Spleen (tissue), 11 donors: ENCODE measurements around the gene PTRH1. TPM values are rescaled to one million over a fixed set of nuclear protein-coding genes. Genes with fewer than 3 reads are reported as not detected.

Source experiments
- DNase-seq: peaks from one replicate; pipeline ENCODE4 v3.0.0-alpha.2; 2020
- H3K27ac ChIP-seq, 8 donors: fragments of 200-600 bp; sonication (generic) in 7 of 8; 1 replicate in 4 of 8; 2 replicates in 4 of 8; pipeline versions ENCODE4 v1.5.0 to v1.8.0; 2016 to 2021; ENCODE audit warnings: inconsistent platforms in 4 of 8, mild to moderate bottlenecking in 4 of 8, moderate library complexity in 1 of 8
- H3K27me3 ChIP-seq, 7 donors: fragments of 200-600 bp; sonication (generic) in 6 of 7; replicated peaks in 1 of 7; 1 replicate in 4 of 7; 2 replicates in 3 of 7; pipeline versions ENCODE4 v1.5.0 to v1.8.0; 2016 to 2021; ENCODE audit warnings: inconsistent platforms in 3 of 7, mild to moderate bottlenecking in 1 of 7
- H3K36me3 ChIP-seq, 6 donors: fragments of 200-600 bp; sonication (generic) in 5 of 6; 1 replicate in 4 of 6; 2 replicates in 2 of 6; pipeline versions ENCODE4 v1.5.0 to v1.8.0; 2016 to 2021; ENCODE audit warnings: inconsistent platforms in 2 of 6
- H3K4me1 ChIP-seq, 6 donors: fragments of 200-600 bp; sonication (generic) in 5 of 6; 1 replicate in 3 of 6; 2 replicates in 3 of 6; pipeline versions ENCODE4 v1.5.0 to v1.8.0; 2016 to 2021; ENCODE audit warnings: inconsistent platforms in 3 of 6
- H3K4me3 ChIP-seq, 8 donors: fragments of 200-600 bp; sonication (generic) in 7 of 8; 1 replicate in 4 of 8; 2 replicates in 4 of 8; pipeline versions ENCODE4 v1.5.0 to v1.8.0; 2016 to 2021; ENCODE audit warnings: inconsistent platforms in 4 of 8, mild to moderate bottlenecking in 4 of 8, moderate library complexity in 2 of 8
- H3K9me3 ChIP-seq, 8 donors: fragments of 200-600 bp; sonication (generic) in 7 of 8; 1 replicate in 4 of 8; 2 replicates in 4 of 8; pipeline versions ENCODE4 v1.5.0 to v1.8.0; 2016 to 2021; ENCODE audit warnings: inconsistent platforms in 4 of 8
- CTCF ChIP-seq, 11 experiments: fragments of 200-600 bp in 7 of 11; fragments of 450-650 bp in 4 of 11; sonication (generic) in 4 of 11; IDR thresholded peaks in 8 of 11; conservative IDR thresholded peaks in 3 of 11; 1 replicate in 7 of 11; 2 replicates in 4 of 11; pipeline versions ENCODE4 v1.4.0 to v1.8.0; 2016 to 2021; ENCODE audit warnings: antibody characterized with exemption in 11 of 11, inconsistent platforms in 4 of 11, mild to moderate bottlenecking in 1 of 11
- POLR2A ChIP-seq, 3 donors: fragments of 450-650 bp; IDR thresholded peaks; one replicate each; pipeline ENCODE4 v1.5.1; 2017; ENCODE audit warnings: antibody characterized with exemption in 3 of 3, mild to moderate bottlenecking in 1 of 3
- POLR2AphosphoS5 ChIP-seq, 3 donors: sonication (generic); formaldehyde crosslinking; IDR thresholded peaks; one replicate each; pipeline ENCODE4 v1.5.1; 2017; ENCODE audit warnings: antibody characterized with exemption in 3 of 3
- WGBS, 5 donors: extraction: QIAGEN DNeasy Blood & Tissue Kit in 3 of 5; methylation state at CpG; one replicate each; pipeline versions ENCODE4 v1.1.5 to v1.1.7; 2013 to 2018; 5-methylcytosine and 5-hydroxymethylcytosine counted together
- intact Hi-C: fragments of 100-400 bp; cut with DNase I; formaldehyde crosslinking; loops from one replicate; pipeline ENCODE4 v1.15.0; 2023; ENCODE audit warnings: low total_unique reads
- polyA plus RNA-seq, 3 donors: library from polyadenylated mRNA; stranded (reverse); fragments of 200-250 nt; gene quantifications; one replicate each; pipeline ENCODE4 v1.2.1, GENCODE V29; 2013
- total RNA-seq, 7 donors: library from RNA; depleted of rRNA in 3 of 7; stranded (reverse); fragments of >200 nt in 3 of 7; fragmentation: NEBNext Ultra II Directional in 4 of 7; extraction: Animal tissue kit (Norgen Biotek cat#: 25700) in 4 of 7; gene quantifications; one replicate each; pipeline versions ENCODE4 v1.1.0 to v1.2.1, GENCODE V29; 2016 to 2021
- donor health status: healthy with polysubstance abuse.
- donor health status: DM: no; HTN: no; CAD: no; lungs with moderate emphysema.
- donor health status: DM: no; HTN: no; CAD: no.
- donor health status: Bipolar disorder and iron deficiency.
- donor health status: healthy.
- donor health status: DM: no; HTN: no; CAD: no.
- donor health status: DM: yes; HTN: yes; CAD: no.

PTRH1 gene
- total and polyA plus RNA-seq, 10 donors = 7.4 to 17.9 (median 11.5) TPM

DNA sequence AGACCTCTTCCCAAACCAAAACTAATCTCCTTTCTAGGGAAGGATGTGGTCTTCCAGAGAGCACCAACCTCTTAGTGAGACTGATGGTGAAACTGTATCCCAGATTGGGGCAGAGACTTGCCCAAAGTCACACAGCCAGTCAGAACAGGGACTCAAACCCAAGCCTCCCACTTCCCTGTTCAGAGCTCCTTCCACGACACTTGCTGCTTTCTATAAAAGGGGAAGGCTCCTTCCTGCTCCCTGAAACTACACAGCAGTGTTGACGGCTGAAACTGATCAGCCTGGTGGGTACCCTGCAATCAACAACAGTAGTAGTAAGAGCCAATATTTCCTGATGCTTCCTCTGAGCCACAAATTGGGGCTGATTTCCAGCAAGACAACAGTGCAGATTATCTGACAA lies 18.2 kb upstream of the PTRH1 start:
- peak overlapping the region in 2 of 8 donors; percentile 98 to 99 for H3K27ac ChIP-seq
- 46 to 63% (median 52%) methylated on average over 2 of the region's 2 CpGs for WGBS, 5 donors

GRCh38 chr9:127732444-127732843 lies 17.0 kb upstream of the PTRH1 start:
- intact Hi-C loops = loop anchor here (5.0 kb wide), 1 partner anchor 140 kb away; no protein-coding TSS in a partner anchor
- TF ChIP-seq CTCF (IDR thresholded peaks at IDR 0.05 in 8 of 11, conservative IDR thresholded peaks at IDR 0.05 in 3 of 11) (no peak), POLR2A (IDR thresholded peaks at IDR 0.05) (no peak), POLR2AphosphoS5 (IDR thresholded peaks at IDR 0.05) (no peak)
- H3K27ac ChIP-seq = peak overlapping the region in 2 of 8 donors; percentile 39 to 50
- H3K4me1 ChIP-seq = peaks cover 17 to 67% (median 49%) of the 10 kb centered on the region in 6 donors
- no peak overlapping the region for H3K4me3 ChIP-seq
- peaks cover 0 to 36% (median 13%) of the 10 kb centered on the region in 6 donors for H3K36me3 ChIP-seq
- no peaks in the 10 kb centered on the region for H3K9me3 ChIP-seq
- WGBS, 5 donors = 82 to 98% (median 94%) methylated on average over 6 to 21 of the region's 21 CpGs
- no peaks in the 10 kb centered on the region for H3K27me3 ChIP-seq
- DNase-seq = no peak

More for the DNA sequence above, 18.2 kb upstream of the PTRH1 start:
- DNase-seq = no peak
- H3K36me3 ChIP-seq = peaks cover 0 to 47% (median 24%) of the 10 kb centered on the region in 6 donors
- peak overlapping the region in 1 of 8 donors; percentile 97 for H3K4me3 ChIP-seq
- no peaks in the 10 kb centered on the region for H3K27me3 ChIP-seq
- intact Hi-C loops = loop anchor here (5.0 kb wide), 1 partner anchor 141 kb away; no protein-coding TSS in a partner anchor
- H3K4me1 ChIP-seq = peaks cover 17 to 67% (median 51%) of the 10 kb centered on the region in 6 donors
- no peak for TF ChIP-seq CTCF (IDR thresholded peaks at IDR 0.05 in 8 of 11, conservative IDR thresholded peaks at IDR 0.05 in 3 of 11)
- no peak for TF ChIP-seq POLR2A (IDR thresholded peaks at IDR 0.05)
- TF ChIP-seq POLR2AphosphoS5 (IDR thresholded peaks at IDR 0.05) = no peak
- no peaks in the 10 kb centered on the region for H3K9me3 ChIP-seq

- TF ChIP-seq POLR2AphosphoS5 (IDR thresholded peaks at IDR 0.05) (peak; percentile 13 to 62 (median 51)), CTCF (IDR thresholded peaks at IDR 0.05 in 8 of 11, conservative IDR thresholded peaks at IDR 0.05 in 3 of 11) (no peak)
- no peak for DNase-seq
- WGBS, 5 donors = 60 to 90% (median 78%) methylated on average over 11 to 16 of the region's 16 CpGs
Observed at GRCh38 chr9:127731938-127732337, 16.5 kb upstream of the PTRH1 start.

DNA sequence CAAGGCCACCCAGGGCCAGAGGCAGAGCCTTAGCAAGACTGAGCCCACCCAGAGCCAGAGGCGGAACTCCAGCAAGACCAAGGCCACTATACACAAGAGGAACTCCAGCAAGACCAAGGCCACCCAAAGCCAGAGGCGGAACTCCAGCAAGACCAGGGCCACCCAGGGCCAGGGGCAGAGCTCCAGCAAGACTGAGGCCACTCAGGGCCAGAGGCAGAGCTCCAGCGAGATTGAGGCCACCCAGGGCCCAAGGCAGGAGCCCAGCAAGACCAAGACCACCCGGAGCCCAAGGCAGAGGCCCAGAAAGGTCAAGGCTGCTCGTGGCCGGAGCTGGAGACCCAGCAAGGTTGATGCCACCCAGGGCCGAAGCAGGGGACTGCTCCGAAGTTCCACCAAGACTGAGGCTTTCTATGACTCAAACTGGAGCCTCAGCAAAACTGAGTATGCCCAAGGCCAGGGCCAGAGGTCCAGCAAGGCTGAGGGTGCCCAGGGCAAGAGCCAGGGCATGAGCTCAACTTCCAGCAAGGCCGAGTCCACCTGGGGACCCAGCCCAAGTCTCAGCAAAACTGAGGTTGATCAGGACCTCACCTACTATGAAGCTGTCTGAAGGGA lies 15.4 kb upstream of the PTRH1 start:
- peaks cover 17 to 58% (median 41%) of the 10 kb centered on the region in 6 donors for H3K4me1 ChIP-seq
- TF ChIP-seq POLR2AphosphoS5 (IDR thresholded peaks at IDR 0.05) (peak; percentile 38 to 67 (median 53)), POLR2A (IDR thresholded peaks at IDR 0.05) (no peak)
- peak overlapping the region in 5 of 8 donors; percentile 39 to 62 (median 51) for H3K27ac ChIP-seq
- H3K27me3 ChIP-seq = no peaks in the 10 kb centered on the region
- H3K4me3 ChIP-seq = no peak overlapping the region
- intact Hi-C loops = loop anchor here (5.0 kb wide), 1 partner anchor 139 kb away; no protein-coding TSS in a partner anchor
- WGBS, 5 donors = 58 to 82% (median 77%) methylated on average over 6 to 9 of the region's 9 CpGs
- H3K36me3 ChIP-seq = peaks cover 0 to 36% (median 13%) of the 10 kb centered on the region in 6 donors
- peak; percentile 79 for DNase-seq
- H3K9me3 ChIP-seq = no peaks in the 10 kb centered on the region

More at GRCh38 chr9:127731938-127732337, 16.5 kb upstream of the PTRH1 start:
- Histone ChIP-seq H3K9me3 (no peaks in the 10 kb centered on the region), H3K36me3 (peaks cover 0 to 36% (median 13%) of the 10 kb centered on the region in 6 donors), H3K4me1 (peaks cover 17 to 66% (median 46%) of the 10 kb centered on the region in 6 donors), H3K4me3 (no peak overlapping the region), H3K27me3 (no peaks in the 10 kb centered on the region), H3K27ac (peak overlapping the region in 4 of 8 donors; percentile 39 to 62 (median 50))
- intact Hi-C loops = loop anchor here (5.0 kb wide), 1 partner anchor 140 kb away; no protein-coding TSS in a partner anchor
